Endothelial cell of hepatic sinusoid (primary cell): ENCODE results near the gene TNFAIP2.

Experiments
- in situ Hi-C: cut with HindIII; loops from 2 replicates; pipeline ENCODE4 v1.10.0; 2017; ENCODE audit warnings: low sequenced_read_pairs

Gene TNFAIP2

DNA sequence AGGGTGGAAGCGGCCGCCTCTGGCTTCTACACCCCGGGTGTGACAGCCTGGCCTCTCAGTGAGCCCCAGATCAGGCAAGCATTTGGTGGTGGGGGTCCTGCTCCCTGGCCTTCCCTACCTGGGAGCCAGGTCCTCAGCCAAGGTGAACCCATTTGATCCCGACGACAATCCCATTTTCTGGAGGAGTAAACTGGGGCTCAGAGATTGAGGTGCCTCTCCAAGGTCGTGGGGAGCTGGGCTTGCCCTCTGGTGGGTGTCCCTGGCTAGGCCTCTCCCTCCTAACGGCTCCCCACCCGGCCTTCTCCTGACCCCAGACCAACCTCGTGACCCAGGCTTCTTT is 31.4 kb upstream of the TNFAIP2 start:
- in situ Hi-C loops, result loop anchor here (5.0 to 10.0 kb wide), 2 partner anchors 53 to 220 kb away; no protein-coding TSS in a partner anchor

DNA sequence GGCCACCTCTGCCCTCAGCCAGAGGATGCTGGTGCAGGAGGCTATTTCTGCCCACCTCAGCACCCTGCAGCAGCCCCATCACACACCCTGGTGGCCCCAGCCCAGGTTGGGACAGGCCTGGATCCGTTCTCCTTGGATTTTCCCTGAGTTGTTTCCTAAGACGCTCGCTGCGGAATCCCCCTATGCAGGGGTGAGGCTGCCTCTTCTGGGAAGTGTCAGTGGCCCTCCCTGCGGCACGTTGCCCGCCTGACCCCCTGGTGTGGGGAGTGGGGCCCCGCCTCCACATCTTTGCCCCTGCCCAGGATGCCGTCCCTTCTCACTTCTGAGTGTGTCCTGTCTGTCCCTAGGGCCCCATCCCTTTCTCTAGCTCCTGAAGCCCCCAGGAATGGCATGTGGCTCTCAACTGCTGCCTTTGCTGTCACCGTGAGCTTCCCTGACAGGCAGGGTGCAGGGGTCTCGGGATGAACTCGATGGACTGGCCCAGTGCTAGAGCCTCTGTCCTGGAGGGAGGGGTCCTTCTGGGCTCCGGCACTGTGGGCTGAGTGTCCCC is 29.3 kb upstream of the TNFAIP2 start:
- in situ Hi-C loops, result loop anchor here (5.0 to 10.0 kb wide), 2 partner anchors 51 to 218 kb away; no protein-coding TSS in a partner anchor

DNA sequence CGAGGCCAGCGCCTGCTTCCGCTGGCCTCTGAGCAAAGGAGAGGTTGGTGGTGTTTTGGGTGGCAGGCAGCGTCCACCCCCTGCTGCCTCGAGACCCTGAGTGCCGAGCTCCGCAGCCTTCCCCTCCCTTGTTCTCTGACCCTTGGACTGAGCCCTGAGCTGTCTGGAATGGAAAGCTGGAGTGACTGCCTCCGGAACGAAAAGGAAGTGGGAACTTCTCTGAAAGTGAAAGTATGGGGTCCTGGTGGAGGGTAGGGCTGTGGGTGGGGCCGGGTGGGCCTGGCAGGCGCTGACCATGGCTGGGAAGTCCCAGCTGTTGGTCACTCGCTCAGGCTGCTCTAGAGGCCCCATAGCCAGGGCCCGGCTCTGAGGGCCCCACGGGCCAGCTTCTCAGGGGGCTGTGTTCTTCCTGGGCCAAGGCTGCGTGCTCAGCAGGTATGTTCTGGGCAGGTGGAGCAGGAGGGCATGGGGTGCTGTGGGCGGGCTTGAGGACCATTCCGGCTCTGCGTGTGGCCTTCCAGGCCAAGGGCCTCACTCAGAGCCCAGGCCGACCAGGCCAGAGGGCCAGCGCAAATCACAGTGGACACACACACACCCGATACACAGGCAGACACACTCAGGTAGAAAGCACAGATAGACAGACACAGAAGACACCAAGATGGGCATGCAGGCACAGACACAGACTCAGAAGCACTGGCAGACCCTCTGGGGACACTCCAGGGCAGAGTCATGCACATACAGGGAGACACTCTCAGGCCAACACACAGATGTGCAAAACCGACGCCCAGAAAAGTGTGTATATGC is 28.7 kb upstream of the TNFAIP2 start, which contains the start of gene EXOC3L4:
TSS of gene EXOC3L4 (plus strand) at position 320 of the 804 bp plus-strand sequence. CDS start 5,495 bp downstream, outside the sequence.
- in situ Hi-C loops, result loop anchor here (5.0 to 10.0 kb wide), 2 partner anchors 50 to 218 kb away; no protein-coding TSS in a partner anchor

DNA sequence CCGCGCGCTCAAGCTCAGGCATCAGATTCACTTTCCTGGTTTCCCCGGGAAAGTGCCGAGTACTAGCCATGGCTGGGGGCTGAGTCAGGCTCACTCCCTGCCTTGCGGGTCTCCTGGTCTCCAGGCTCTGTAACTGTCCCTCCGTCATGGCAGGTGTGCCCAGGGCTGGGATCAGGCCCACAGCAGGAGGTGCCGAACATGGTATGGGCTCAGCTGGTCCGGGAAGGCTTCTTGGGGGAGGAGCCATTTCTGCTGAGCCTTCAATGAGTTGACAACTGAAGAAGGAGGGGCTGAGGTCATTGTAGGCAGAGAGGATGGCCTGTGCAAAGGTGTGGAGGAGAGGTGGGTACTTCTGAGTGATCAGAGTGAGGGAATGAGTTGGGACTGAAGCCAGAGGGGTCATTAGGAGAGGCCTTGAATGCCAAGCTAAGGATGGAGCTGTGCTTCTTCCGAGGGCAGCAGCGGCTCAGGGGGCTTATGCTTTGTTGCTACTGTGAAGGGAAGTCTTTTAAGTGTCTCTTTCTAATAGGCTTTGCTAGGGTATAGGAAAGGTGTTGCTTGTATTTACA is 28.0 kb upstream of the TNFAIP2 start:
- in situ Hi-C loops, result loop anchor here (10.0 kb wide), 1 partner anchor 50 kb away; no protein-coding TSS in a partner anchor

DNA sequence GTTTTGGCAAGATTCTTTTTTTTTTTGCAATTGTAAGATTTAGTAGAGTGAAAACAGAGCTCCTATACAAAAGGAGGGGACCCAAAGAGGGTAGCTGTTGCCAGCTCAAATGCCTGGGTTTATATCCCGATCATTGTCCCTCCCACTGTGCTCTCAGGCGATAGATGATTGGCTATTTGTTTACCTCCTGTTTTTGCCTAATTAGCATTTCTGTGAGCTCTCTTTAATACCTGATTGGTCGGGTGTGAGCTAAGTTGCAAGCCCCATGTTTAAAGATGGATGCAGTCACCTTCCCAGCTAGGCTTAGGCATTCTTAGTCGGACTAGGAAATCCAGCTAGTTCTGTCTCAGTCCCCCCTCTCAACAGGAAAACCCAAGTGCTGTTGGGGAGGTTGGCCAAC is 26.9 kb upstream of the TNFAIP2 start:
- in situ Hi-C loops, result loop anchor here (10.0 kb wide), 1 partner anchor 48 kb away; no protein-coding TSS in a partner anchor

DNA sequence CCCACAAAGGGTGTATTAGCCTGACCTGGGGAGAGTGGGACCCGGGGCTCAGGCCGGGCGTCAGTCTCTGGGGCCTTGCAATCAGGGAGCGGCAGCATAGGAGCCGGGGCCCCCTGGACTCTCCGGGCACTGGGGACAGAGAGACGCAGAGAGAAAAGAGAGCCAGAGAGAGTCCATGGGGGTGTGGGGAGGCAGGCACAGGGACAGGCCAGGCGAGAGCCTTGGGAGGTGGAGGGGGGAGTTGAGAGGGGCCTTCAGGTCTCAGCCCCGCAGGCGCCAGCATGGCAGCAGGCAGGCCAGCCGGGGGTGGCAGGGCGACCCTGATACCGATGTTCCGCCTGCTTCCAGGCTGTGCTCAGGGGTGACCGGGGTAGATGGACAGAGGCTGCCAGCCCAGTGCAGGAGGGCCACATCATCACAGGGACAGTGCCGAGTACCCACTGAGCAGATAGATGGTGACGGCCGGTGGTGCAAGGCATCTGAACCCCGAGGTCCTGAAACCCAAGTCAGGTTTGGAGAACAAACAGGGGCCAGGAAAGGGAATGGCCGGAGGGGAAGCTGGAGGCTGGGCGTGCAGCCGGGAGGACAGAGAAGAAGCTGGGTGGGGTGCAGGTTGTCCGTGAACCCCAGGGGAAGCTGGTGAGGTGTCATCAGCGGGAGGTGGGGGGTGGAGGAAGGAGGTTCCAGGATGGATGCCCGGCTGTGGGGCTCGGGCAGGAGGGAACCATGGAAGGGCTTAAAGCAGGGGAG is 25.8 kb upstream of the TNFAIP2 start:
- in situ Hi-C loops, result loop anchor here (10.0 kb wide), 1 partner anchor 47 kb away; no protein-coding TSS in a partner anchor

DNA sequence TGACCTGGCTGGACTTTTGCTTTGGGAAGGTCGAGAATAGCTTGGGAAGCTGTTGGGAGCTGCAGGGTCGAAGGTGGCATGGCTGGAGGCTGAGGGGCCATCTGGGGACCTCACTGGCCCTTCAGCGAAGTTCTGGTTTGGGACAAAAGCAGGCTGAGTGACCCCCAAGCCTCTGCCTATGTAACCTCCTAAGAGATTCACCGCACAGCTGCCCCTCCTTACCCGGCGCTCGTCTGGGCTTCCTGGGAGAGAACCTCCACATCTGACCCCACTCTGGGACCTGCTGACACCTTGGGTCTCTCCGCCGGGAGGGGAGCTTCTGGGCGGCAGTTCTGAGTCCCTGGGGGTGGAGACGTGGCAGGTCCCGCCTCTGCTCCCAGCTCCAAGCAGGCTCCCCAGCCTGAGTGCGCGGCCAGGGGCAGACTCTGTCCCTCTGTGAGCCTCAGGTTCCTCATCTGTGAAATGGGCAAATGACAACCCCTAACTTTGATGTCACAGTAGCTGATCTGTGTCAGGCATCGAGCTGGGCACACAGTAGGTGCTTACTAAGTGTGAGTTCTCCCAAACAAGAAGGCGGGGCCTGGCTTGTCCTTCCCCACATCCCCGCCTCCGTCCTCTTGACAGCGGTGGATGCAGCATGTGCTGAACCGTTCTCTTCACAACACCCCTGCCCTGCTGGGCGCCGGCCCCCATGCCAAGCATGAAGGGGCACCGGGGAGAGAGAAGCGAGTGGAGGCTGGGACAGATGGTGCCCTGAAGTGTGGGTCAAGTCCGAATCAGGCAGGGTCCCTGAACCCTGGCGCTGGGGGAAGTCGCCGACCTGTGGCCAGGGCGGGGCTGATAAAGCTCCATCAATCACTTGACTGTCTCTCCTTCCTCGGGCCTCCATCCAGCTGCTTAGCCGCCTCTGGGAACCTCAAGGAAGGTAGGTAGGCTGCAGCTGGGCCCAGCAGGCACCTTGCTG is 25.0 kb upstream of the TNFAIP2 start:
- in situ Hi-C loops, result loop anchor here (10.0 kb wide), 1 partner anchor 47 kb away; no protein-coding TSS in a partner anchor

DNA sequence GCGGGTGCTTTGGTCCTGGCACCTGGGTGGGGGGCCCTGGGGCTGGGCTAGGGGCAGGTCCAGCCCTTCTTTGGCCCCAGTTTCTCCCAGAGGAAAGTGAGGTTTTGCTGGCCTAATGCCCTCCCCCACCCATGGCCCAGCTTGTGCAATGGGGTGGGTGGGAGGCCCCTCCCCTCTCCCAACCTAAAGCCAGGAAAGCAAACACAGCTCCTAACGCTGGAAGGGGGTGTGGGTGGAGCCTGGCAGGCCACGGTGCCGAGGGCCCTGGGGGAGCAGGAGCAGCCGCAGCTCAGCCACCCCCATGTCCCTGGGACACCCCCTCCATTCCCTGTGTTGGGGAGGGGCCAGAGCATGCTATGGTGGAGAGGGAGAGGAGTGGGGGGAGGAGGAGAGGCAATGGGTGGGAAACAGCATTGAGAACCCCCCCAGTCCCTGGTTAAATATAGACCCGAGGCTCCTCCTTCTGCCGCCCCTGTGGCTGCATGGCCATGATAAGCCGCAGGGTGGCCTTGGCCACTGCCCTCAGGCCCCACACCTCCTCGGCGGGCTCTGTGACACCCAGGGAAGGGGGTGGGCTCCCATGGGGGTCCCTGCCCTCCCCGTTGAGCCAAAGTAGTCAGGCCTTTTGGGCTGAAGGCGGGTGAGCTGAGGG is 24.1 kb upstream of the TNFAIP2 start:
- in situ Hi-C loops, result loop anchor here (10.0 kb wide), 1 partner anchor 46 kb away; no protein-coding TSS in a partner anchor

DNA sequence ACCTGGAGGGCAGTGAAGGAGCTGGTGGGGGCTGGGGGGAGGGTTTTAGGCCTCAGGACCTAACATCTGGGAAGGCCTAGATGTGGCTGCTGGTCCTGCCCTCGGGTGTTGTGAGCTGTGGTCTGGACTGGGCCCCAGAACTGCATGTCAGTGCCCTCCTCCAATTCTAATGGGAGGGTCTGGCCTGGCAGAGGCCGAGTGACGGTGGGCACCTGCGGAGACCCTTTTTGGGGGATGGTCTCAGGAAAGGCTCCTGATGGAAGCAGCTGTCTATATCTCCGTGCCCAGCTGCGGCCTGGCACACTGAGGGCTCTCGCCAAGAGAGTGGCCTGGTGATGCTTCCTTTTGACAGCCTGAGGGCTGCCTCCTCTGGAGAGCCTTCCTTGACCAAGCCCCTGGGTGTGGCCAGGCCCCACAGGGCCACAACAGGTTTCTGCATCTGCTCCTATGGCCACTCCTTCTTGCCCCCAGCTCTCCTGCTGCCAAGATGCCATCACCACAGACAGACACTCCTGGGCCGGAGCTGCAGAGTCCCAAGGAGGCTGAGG is 23.5 kb upstream of the TNFAIP2 start:
- in situ Hi-C loops, result loop anchor here (10.0 kb wide), 1 partner anchor 45 kb away; no protein-coding TSS in a partner anchor

DNA sequence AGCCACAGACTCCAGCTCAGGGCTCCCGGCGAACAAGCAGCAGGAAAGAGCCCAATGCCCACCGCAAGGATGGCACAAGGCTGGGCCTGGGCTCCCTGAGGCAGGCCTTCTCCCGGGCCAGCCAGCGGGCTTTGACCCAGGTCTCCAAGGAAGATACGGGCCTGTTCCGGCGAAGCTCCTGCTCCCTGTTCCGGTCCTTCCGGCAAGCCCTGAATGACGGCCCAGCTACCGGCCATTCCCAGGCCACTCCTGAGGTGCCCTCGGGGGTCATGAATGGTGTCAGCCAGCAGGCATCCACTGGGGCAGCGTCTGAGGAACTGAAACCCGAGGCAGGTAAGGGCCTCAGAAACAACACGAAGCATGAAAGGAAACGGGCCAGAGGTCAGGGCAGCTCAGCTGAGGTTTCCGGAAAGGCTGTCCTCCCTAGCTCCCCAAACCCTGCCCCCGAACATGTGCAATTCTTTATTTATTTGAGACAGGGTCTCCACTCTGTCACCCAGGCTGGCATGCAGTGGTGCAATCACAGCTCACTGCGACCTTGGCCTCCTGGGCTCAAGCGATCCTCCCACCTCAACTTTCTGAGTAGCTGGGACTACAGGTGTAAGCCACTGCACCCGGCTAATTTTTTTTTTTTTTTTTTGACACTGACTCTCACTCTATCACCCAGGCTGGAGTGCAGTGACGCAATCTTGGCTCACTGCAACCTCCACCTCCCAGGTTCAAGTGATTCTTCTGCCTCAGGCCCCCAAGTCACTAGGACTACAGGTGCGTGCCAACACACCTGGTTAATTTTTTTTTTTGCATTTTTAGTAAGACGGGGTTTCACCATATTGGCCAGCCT is 22.8 kb upstream of the TNFAIP2 start:
- in situ Hi-C loops, result no loop called here

DNA sequence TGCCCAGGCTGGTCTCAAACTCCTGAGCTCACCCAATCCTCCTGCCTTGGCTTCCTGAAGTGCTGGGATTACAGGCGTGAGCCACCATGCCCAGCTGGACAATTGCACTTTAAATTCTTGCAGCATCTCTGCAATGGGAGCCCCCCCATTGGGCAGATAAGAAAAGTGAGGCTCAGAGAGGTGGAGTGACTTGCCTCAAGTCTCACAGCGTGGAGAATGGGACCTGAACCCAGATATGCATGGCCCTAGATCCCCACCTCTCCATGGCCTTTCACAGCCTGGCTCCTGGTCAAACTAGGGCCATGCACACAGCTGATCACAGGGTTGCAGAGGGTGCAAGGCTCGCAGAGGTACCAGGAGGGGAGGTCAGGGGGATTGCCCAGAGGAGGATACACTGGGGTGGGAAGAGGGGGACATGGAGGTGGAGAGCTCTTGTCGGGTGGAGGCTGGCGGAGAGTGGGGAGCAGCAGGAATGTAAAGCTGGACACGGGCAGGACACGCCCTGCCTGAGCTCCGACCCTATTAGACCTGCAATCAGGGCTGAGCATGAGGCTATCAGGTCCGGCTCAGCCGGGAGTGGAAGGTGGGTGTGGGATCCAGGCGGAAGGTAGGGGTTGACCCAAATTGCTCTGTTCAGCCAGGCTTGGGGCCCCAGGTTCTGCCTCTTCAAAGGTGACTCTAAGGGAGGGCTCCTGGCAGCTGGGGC is 21.9 kb upstream of the TNFAIP2 start:
- in situ Hi-C loops, result no loop called here

DNA sequence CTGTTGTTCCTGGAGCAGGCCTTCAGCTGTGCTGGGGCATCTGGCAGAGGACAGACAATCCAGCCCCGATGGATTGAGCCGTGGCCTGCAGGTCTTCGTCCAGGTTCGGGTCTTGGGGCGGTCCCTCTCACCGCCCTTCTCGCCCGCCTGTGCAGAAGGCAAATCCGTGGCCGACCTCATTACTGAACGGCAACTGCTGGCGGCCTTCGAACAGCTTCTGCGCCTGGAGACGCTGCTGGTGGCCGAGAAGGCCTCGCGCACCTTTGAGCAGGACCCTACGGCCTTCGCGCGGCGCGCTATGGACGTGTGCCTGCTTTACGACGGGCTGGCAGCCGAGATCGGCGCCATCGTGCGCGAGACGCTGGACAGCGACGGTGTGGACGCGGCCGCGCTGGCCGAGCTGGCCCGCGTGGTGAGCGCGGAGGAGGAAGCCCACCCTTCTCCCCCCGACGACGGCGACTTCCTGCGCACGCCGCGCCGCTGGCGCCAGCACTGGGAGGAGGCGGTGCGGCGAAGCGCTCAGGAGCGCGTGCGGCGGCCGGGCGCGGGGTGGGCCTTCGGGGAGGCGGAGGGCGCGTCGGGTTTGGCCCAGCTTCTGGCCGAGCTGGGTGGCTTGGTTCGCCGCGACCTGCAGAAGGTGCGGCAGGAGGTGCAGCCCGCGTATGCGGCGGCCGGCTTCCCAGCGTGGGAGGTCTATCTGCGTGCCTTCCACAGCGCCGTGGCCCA is 21.1 kb upstream of the TNFAIP2 start:
- in situ Hi-C loops, result no loop called here

DNA sequence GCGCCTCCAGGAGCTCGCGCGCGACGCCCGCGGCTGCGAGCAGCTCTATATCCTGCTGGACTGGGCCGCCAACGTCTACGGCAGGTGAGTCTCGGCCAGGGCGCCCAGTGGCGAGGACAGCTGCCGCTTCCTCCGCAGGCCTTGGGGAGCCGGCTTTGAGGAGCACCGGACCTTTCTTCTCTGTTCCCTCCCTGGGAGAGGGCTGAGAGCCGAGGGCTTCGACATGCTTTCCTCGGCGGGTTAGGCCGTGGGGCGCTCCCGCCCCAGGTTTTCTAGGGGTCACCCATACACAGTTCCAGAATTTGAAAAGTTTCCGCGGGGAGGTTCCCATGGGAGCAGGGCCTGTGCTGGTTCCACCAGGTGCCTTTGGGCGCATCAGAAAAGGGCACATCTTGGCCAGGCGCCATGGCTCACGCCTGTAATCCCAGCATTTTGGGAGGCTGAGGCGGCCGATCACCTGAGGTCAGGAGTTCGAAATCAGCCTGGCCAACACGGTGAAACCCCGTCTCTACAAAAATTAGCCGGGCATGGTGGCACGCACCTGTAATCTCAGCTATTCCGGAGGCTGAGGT is 20.5 kb upstream of the TNFAIP2 start:
- in situ Hi-C loops, result no loop called here

DNA sequence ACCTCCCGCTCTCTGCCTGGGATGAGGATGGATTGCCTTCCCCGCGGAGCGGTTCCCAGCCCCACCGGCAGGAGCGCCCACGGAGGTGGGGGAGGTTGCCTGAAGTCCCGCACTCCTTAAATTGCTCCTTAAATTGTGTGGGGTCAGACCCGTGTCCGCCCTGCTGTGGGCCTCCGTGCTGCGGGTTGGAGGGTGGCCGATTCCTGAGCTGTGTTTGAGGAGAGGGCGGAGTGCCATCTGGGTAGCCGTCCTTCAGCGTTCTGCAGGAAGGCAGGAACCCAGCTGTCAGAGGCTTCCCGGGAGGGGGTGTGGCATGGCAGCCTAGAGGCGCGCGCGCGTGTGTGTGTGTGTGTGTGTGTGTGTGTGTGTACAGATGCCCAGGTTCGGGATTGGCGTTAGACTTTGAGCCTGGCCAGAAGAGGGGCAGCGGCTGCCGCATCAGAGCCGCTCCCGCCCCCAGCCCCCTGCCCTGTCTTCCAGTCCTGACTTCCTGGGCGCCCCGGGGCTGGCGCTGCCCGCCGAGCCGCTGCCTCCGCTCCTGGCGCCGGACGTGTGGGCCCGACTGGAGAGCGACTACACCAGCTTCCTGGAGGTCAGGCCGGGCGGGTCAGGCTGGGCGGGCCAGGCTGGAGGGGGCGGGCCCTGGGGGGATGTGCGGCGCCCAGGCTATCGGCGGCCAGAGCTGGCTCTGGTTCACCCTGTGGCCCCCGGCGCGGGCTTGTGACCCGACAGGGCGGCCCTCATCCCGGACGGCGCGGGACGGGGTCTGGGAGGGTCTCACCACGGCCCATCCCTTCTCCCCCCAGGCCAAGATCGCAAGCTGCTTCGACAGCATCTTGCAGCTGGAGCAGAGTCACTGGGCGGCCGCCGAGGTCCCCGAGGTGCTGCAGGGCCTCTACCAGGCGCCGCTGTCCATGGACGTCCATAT is 19.5 kb upstream of the TNFAIP2 start:
- in situ Hi-C loops, result no loop called here

DNA sequence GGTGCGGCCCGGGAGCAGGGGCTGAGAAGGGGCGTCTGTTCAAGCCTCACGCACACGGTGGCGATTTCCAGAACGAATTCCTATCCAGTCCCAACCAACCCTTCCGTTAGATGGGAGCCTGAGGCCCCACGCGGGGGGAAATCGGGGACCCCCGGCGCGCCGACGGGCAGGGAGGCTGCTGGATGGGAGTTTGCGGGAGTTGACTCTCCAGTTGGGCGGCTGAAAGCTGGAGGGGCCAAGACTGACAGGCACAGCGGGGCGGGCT is 18.9 kb upstream of the TNFAIP2 start:
- in situ Hi-C loops, result no loop called here
